Renal cortex interstitium (tissue), 11 donors: ENCODE measurements around the gene ITIH5. TPM values are rescaled to one million over a fixed set of nuclear protein-coding genes. Genes with fewer than 3 reads are reported as not detected.

Source experiments
- DNase-seq, 11 donors: peaks; one replicate each; pipeline ENCODE4 v3.0.0-alpha.2; 2013; ENCODE audit warnings: low read depth in 9 of 11, low spot score in 4 of 11; ENCODE audit errors: extremely low read depth in 1 of 11
- polyA plus RNA-seq, 3 donors: library from polyadenylated mRNA; unstranded; fragments of 120-200 nt; gene quantifications; one replicate each; pipeline ENCODE4 v1.2.1, GENCODE V29; 2013; ENCODE audit not compliant: insufficient read length in 3 of 3

The ITIH5 gene
- polyA plus RNA-seq, 3 donors = 20.9 to 25.4 (median 24.6) TPM

- DNase-seq = no peak
These were observed 61.0 kb downstream of the ITIH5 start for GRCh38 chr10:7605565-7606295.

GRCh38 chr10:7601023-7601656 is 65.6 kb downstream of the ITIH5 start:
- DNase-seq = no peak

GRCh38 chr10:7598771-7599170 is 68.0 kb downstream of the ITIH5 start:
- DNase-seq = no peak

- no peak for DNase-seq
These were observed 70.4 kb downstream of the ITIH5 start for GRCh38 chr10:7596356-7596755.

- DNase-seq = no peak
These were observed 72.9 kb downstream of the ITIH5 start for GRCh38 chr10:7593905-7594304.

- no peak for DNase-seq
These were observed 73.7 kb downstream of the ITIH5 start for GRCh38 chr10:7593063-7593462.

GRCh38 chr10:7592627-7593026 is 74.1 kb downstream of the ITIH5 start:
- DNase-seq = no peak

GRCh38 chr10:7590271-7590670 is 76.5 kb downstream of the ITIH5 start:
- DNase-seq = no peak

GRCh38 chr10:7589748-7590147 is 77.0 kb downstream of the ITIH5 start:
- DNase-seq = no peak

- no peak for DNase-seq
These were observed 78.9 kb downstream of the ITIH5 start for GRCh38 chr10:7587865-7588188.

GRCh38 chr10:7587168-7587864 is 79.5 kb downstream of the ITIH5 start:
- DNase-seq = no peak

- no peak for DNase-seq
These were observed 81.5 kb downstream of the ITIH5 start for GRCh38 chr10:7585228-7585627.

- no peak for DNase-seq
These were observed 83.1 kb downstream of the ITIH5 start for GRCh38 chr10:7583626-7584025.

GRCh38 chr10:7580520-7580919 is 86.2 kb downstream of the ITIH5 start:
- DNase-seq = no peak

GRCh38 chr10:7579681-7580080 is 87.1 kb downstream of the ITIH5 start:
- no peak for DNase-seq

GRCh38 chr10:7577579-7577978 is 89.2 kb downstream of the ITIH5 start:
- DNase-seq = no peak

- no peak for DNase-seq
These were observed 89.6 kb downstream of the ITIH5 start for GRCh38 chr10:7577176-7577575.

- DNase-seq = no peak
These were observed 90.4 kb downstream of the ITIH5 start for GRCh38 chr10:7576340-7576739.

- no peak for DNase-seq
These were observed 94.4 kb downstream of the ITIH5 start for GRCh38 chr10:7572391-7572790.

GRCh38 chr10:7571981-7572380 is 94.8 kb downstream of the ITIH5 start:
- DNase-seq = no peak
